Neuron (in vitro differentiated cells): ENCODE measurements around the gene ZNF532.
"Not testable (repeated sequence)": the region's sequence is repeated elsewhere in the genome, so short reads cannot be mapped to it uniquely, and the experiment has no call there.

Experiments
- H2AFZ ChIP-seq: one replicate; pipeline ENCODE4 v1.6.1; 2013; ENCODE audit warnings: low read depth, mild to moderate bottlenecking, inconsistent platforms, low read length, moderate library complexity
- H3K27me3 ChIP-seq: one replicate; pipeline ENCODE4 v1.6.1; 2013; ENCODE audit warnings: low read length; ENCODE audit not compliant: insufficient read depth
- H3K36me3 ChIP-seq: one replicate; pipeline ENCODE4 v1.6.1; 2013; ENCODE audit warnings: low read length; ENCODE audit not compliant: insufficient read depth
- H3K4me1 ChIP-seq: one replicate; pipeline ENCODE4 v1.6.1; 2013; ENCODE audit warnings: low read length; ENCODE audit not compliant: insufficient read depth
- H3K4me3 ChIP-seq: 2 replicates; pipeline ENCODE4 v1.5.1; 2013; ENCODE audit warnings: mild to moderate bottlenecking, low read length, moderate library complexity
- H3K9me3 ChIP-seq: one replicate; pipeline ENCODE4 v1.6.1; 2013; ENCODE audit warnings: low read length

Gene ZNF532

DNA sequence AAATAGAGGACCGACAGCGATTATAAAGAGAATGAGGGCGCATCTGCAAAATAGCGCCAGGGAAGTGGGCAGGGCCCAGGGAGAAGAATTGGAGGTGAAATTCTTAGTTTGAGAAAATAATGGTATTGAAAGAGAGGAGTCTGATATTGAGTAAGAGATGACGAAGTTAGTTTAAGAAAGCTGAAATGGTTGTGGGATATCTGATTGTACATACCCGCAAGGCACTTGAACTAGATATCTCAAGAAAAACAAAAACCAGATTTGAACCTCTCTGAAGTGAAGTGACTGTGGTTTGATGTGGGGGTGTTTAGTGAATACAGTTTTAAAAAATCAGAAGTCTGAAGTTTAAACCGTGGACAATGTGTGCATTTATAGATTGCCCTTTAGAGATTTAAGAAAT, 38.9 kb downstream of the ZNF532 start:
- no peak overlapping the region for H2AFZ ChIP-seq
- peaks cover 59% of the 10 kb centered on the region for H3K36me3 ChIP-seq
- H3K27me3 ChIP-seq: no peaks in the 10 kb centered on the region

DNA sequence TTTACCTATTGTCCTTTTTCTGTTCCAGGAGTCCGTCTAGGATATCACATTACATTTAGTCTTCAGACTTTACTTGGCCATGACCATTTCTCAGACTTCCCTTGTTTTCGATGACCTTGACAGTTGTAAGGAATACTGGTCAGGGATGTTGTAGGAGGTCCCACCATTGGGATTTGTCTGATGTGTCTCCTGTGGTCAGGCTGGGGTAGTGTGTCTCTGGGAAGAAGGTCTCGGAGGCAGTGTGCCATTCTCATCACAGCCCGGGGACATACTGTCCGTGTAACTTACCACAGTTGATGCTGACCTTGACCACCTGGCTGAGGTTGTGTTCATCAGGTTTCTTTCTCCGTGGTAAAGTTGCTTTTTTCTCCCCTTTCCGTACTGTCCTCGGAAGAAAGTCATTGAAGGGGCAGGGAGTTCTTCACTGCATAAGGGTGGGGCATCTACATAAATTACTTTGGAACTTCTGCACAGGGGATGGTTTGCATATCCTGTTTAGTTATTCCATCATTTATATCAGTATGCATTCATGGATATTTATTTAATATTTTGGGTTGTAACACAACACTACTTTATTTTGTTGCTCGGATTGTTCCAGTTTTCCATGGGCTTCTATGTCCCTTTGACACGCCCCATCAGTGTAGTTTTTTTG, 41.2 kb downstream of the ZNF532 start:
- H3K4me1 ChIP-seq: no peaks in the 10 kb centered on the region
- H3K9me3 ChIP-seq: peaks cover 8% of the 10 kb centered on the region
- H3K27me3 ChIP-seq: no peaks in the 10 kb centered on the region
- H3K4me3 ChIP-seq: no peak overlapping the region
- H2AFZ ChIP-seq: no peak overlapping the region
- H3K36me3 ChIP-seq: peaks cover 46% of the 10 kb centered on the region

More for the DNA sequence above, 38.9 kb downstream of the ZNF532 start:
- Histone ChIP-seq H3K4me3 (no peak overlapping the region), H3K4me1 (no peaks in the 10 kb centered on the region), H3K9me3 (peaks cover 8% of the 10 kb centered on the region)

DNA sequence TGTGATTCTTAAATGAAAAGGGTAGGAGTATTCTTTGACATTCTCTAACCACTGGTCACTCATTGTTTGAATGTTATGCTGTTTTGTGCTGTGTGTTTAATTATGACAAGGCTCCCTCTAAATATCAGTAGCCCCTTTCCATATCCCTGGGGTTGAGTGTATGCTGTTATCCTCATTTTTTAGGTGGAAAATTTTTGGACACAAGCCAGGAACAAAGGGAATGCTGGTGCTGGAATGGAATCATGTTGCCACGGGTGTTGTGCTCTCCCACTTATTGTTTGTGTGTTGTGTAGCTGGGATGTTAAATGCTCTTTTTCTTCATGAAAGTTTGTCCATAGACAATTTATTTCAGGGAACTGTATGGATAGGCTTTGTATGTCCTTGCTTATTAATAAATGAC, 43.3 kb downstream of the ZNF532 start:
- Histone ChIP-seq H2AFZ (no peak overlapping the region), H3K4me3 (no peak overlapping the region), H3K36me3 (peaks cover 45% of the 10 kb centered on the region), H3K4me1 (peaks cover 5% of the 10 kb centered on the region), H3K9me3 (no peaks in the 10 kb centered on the region), H3K27me3 (no peaks in the 10 kb centered on the region)

DNA sequence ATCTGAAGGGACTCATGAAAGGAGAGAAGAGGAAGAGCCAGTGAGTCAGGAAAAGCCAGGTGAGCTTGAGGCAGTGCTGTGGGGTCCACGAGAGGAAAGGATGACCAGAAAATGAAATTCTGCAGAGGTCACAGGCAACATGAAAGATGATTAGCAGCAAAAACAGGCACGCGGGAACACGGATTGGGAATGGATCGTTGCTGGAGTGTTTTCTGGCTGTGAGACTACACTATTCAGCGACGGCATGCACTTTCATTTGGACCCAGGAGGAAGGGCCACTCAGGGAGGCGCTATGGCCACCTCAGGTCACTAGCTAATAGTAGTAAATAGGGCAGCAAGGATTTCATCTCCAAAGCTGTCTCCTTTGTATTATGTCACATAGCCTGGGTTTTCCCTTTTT, 44.8 kb downstream of the ZNF532 start:
- Histone ChIP-seq H3K27me3 (no peaks in the 10 kb centered on the region), H3K4me1 (peaks cover 5% of the 10 kb centered on the region), H3K36me3 (peaks cover 39% of the 10 kb centered on the region), H3K9me3 (no peaks in the 10 kb centered on the region), H2AFZ (no peak overlapping the region), H3K4me3 (no peak overlapping the region)

DNA sequence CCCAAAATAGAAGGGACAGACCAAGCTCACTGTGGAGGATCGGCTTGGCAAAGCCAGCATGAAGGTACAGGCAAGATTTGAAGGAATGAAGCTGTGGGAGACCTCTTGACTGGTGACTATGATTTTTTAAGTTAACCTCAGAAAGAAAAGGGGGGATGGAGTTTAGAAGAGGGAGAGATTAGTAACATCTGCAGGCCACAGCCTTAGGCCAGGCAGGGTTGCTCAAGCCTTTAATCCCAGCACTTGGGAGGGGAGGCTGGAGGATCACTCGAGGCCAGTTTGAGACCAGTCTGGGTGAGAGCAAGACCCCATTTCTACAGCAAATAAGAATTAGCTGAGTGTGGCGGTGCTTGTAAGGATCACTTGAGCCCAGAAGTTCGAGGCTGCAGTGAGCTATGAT, 46.6 kb downstream of the ZNF532 start:
- peaks cover 39% of the 10 kb centered on the region for H3K36me3 ChIP-seq
- H3K4me3 ChIP-seq: no peak overlapping the region
- peaks cover 7% of the 10 kb centered on the region for H3K4me1 ChIP-seq
- no peaks in the 10 kb centered on the region for H3K9me3 ChIP-seq
- H3K27me3 ChIP-seq: no peaks in the 10 kb centered on the region
- no peak overlapping the region for H2AFZ ChIP-seq

DNA sequence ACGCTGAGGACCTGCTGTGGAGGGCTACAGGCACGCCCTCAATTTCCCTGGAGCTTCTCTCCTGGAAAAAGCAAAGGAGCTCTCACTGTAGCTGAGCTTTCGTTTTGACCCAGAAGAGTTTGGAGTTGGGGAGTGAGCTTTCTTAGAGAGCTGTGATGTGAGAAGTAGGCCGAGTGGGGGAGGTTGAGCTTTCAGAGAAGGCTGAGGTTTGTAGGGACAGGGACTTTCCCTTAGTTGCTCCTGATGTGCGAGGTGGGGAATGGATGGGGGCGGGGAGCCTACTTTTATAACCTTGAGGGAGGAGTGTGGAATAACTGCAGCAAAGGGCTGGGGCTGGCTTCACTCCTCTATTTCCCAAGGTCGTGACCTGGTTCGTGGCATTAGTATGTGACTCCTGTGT, 47.1 kb downstream of the ZNF532 start:
- Histone ChIP-seq H3K4me3 (no peak overlapping the region), H3K36me3 (peaks cover 42% of the 10 kb centered on the region), H3K27me3 (no peaks in the 10 kb centered on the region), H2AFZ (no peak overlapping the region), H3K9me3 (peaks cover under 1% of the 10 kb centered on the region), H3K4me1 (peaks cover 7% of the 10 kb centered on the region)

DNA sequence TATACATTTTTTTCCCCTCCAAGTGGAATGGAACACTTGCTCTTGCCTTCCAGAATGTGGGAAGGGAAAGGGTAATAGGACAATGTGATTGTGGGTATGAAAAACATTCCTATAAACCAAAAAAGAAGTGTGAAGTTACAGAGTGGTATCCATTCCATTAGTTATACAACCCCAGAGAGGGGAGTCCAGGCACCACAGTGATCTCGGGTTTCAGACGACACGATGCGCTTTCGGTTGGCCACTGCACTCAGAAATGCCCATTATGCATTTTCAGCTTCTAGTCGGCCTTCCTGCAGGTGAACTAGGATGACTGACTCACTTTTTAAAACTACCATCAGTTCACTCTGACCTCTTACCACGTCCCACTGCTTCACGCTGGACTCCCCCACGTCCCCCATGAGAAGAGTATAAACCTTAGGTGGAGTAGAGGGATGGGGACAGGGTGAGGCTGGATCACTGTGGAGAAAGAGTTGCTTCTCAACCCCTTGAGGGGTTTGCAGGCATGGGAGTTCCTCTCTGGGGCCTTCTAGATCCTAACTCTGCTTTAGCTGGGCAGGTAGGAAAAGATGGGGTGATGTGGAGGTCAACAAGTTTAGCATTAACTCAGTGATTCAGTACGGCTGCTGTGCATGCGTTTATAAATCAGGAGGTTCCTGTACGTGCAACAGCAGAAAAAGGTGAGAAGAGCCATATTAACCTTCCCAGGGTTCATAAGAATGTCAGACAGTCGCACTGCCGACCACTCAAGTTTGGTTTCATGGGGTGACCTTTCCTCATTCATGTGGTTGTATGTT, 50.5 kb downstream of the ZNF532 start:
- H3K4me3 ChIP-seq: no peak overlapping the region
- no peaks in the 10 kb centered on the region for H3K27me3 ChIP-seq
- no peak overlapping the region for H2AFZ ChIP-seq
- H3K4me1 ChIP-seq: peaks cover 7% of the 10 kb centered on the region
- H3K9me3 ChIP-seq: peaks cover 9% of the 10 kb centered on the region
- peaks cover 63% of the 10 kb centered on the region for H3K36me3 ChIP-seq

DNA sequence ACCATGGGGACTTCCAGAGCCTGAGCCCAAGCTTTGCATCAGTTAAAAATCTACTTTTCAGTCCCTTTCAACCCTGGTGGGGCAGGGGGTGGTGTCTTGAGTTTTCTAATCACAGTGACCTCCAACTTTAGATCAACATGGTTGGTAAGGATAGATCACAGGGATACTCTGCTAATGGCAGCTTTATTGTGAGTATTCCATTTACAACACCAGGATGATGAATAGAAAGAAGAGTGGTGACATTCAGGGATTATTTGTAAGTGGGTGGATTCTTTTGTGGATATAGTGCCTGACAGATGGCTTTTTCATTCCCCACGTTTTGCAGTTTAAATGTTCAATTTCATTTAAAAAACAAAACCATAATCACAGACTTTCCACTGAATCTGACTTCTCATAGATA, 51.3 kb downstream of the ZNF532 start:
- Histone ChIP-seq H3K27me3 (no peaks in the 10 kb centered on the region), H3K4me3 (no peak overlapping the region), H3K36me3 (peaks cover 65% of the 10 kb centered on the region), H3K4me1 (peaks cover 7% of the 10 kb centered on the region), H3K9me3 (peaks cover 9% of the 10 kb centered on the region), H2AFZ (no peak overlapping the region)

DNA sequence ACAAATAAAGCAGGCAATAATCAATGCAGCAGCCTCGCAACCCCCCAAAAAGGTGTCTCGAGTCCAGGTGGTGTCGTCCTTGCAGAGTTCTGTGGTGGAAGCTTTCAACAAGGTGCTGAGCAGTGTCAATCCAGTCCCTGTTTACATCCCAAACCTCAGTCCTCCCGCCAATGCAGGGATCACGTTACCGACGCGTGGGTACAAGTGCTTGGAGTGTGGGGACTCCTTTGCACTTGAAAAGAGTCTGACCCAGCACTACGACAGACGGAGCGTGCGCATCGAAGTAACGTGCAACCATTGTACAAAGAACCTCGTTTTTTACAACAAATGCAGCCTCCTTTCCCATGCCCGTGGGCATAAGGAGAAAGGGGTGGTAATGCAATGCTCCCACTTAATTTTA, 55.3 kb downstream of the ZNF532 start:
- not testable (repeated sequence) for H3K4me1 ChIP-seq, H2AFZ ChIP-seq, H3K27me3 ChIP-seq, H3K4me3 ChIP-seq
- Histone ChIP-seq H3K36me3 (peaks cover 90% of the 10 kb centered on the region), H3K9me3 (peaks cover 22% of the 10 kb centered on the region)

DNA sequence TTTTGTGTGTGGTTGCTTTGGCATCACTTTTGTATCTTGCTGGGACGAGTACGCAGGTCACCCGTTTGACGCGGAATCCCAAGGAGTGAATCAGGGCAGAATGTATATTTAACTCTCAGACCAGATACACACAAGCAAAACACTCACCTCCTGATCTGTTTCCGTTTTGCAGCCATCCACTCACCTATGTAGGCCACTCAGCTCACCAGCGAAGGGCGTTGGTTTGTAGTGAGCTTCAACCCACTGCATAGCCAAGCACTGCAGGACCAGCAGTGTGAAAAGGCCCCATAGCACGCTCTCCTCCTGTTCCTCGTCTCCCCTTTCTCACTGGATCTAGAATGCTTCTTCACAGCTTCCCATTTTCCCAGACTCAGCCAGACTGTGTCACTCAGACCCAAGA, 58.3 kb downstream of the ZNF532 start:
- Histone ChIP-seq H3K4me1 (no peaks in the 10 kb centered on the region), H3K36me3 (peaks cover 73% of the 10 kb centered on the region), H3K27me3 (no peaks in the 10 kb centered on the region), H2AFZ (no peak overlapping the region), H3K4me3 (no peak overlapping the region), H3K9me3 (peaks cover 17% of the 10 kb centered on the region)

DNA sequence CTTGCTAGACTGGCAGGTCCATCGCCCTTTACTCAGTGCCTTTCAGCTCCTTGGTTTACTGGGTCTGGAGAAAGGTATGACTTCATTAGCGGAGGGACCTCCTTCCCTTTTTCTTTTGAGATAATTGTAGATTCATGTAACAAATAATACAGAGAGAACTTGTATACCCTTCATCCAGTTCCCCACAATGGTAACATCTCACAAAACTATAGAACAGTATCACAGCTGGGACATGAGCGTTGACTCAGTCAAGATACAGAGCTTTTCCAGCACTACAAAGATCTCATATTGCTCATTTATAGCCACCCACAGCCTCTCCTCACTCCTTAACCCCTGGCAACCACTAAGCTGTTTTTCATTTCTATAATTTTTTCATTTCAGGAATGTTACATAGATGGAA, 59.8 kb downstream of the ZNF532 start:
- Histone ChIP-seq H3K36me3 (peaks cover 65% of the 10 kb centered on the region), H3K4me3 (no peak overlapping the region), H3K27me3 (no peaks in the 10 kb centered on the region), H2AFZ (no peak overlapping the region), H3K4me1 (no peaks in the 10 kb centered on the region), H3K9me3 (peaks cover 17% of the 10 kb centered on the region)

DNA sequence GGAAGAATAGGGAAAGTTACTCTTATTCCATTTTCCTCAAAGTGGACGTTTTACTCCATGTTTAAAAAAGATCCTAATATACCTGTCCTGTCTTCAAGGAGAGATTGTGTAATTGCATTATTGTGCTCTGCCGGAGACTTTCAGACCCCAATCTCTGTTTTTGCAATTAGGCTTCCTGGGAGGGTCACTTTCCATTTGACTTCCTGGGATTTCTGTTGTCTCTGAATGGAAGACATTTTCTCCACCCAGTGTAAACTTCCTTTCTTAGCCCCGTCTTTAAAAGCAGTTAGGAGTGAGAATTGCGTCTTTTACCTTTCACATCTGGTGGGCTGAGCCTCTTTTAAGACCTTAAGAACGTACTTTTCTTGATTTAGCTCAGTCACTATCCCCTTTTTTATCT, 63.0 kb downstream of the ZNF532 start:
- Histone ChIP-seq H3K9me3 (peaks cover 11% of the 10 kb centered on the region), H3K27me3 (no peaks in the 10 kb centered on the region), H3K4me1 (no peaks in the 10 kb centered on the region), H3K4me3 (no peak overlapping the region), H2AFZ (no peak overlapping the region), H3K36me3 (peaks cover 43% of the 10 kb centered on the region)

DNA sequence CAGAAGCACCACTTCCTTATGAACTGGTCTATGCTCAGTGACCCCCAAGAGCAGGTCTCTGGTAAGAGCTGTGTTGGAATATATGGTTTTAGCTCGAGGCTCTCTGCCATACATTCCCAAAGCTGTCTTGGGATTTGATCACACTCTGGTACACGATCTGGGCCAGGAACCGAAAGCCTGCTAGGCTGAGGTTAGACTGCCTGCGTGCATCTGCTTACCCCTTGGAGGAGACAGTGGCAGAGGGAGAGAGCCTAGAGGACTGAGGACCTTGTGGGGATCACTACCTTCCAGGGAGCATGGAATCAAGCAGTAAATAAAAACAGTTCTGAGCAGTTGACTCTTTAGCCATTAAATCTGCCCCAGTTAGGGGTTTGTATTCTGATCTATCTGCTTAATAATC, 63.7 kb downstream of the ZNF532 start:
- Histone ChIP-seq H3K27me3 (no peaks in the 10 kb centered on the region), H3K36me3 (peaks cover 36% of the 10 kb centered on the region), H3K9me3 (peaks cover 5% of the 10 kb centered on the region), H2AFZ (no peak overlapping the region), H3K4me1 (no peaks in the 10 kb centered on the region), H3K4me3 (no peak overlapping the region)
